ENCODE results near the gene MESP1. TPM values are rescaled to one million over a fixed set of nuclear protein-coding genes. Genes with fewer than 3 reads are reported as not detected.

MESP1 gene
- total and polyA plus RNA-seq, 2 of the 13 experiments (the other 11 are each of a cell fraction or from before 2014, with no cell fraction given) = not detected

GRCh38 chr15:89761009-89761831 lies 10.2 kb upstream of the MESP1 start:
- peak overlapping the region; percentile 69 for H3K4me2 ChIP-seq (ENCODE audit: low read depth, low read length)
- intact Hi-C loops (cut with micrococcal nuclease; ENCODE audit: unreplicated experiment) = loop anchor here (5.0 kb wide), 1 partner anchor 51 kb away; the partner anchor contains the start of gene ANPEP
- TF ChIP-seq ZNF841 (CRISPR knock-in tag; IDR thresholded peaks at IDR 0.05; ENCODE audit: borderline replicate concordance) = no peak
- no peak for TF ChIP-seq CEBPG (CRISPR knock-in tag; IDR thresholded peaks at IDR 0.05)
- TF ChIP-seq, protein P1, sequence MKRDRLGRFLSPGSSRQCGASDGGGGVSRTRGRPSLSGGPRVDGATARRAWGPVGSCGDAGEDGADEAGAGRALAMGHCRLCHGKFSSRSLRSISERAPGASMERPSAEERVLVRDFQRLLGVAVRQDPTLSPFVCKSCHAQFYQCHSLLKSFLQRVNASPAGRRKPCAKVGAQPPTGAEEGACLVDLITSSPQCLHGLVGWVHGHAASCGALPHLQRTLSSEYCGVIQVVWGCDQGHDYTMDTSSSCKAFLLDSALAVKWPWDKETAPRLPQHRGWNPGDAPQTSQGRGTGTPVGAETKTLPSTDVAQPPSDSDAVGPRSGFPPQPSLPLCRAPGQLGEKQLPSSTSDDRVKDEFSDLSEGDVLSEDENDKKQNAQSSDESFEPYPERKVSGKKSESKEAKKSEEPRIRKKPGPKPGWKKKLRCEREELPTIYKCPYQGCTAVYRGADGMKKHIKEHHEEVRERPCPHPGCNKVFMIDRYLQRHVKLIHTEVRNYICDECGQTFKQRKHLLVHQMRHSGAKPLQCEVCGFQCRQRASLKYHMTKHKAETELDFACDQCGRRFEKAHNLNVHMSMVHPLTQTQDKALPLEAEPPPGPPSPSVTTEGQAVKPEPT (CRISPR knock-in tag; IDR thresholded peaks at IDR 0.05; ENCODE audit: low read depth) = peak; percentile 64; the same call in 1 of the 2 replicates
- TF ChIP-seq RAD51 (IDR thresholded peaks at IDR 0.05; ENCODE audit: borderline replicate concordance) = no peak
- TF ChIP-seq, protein P2, sequence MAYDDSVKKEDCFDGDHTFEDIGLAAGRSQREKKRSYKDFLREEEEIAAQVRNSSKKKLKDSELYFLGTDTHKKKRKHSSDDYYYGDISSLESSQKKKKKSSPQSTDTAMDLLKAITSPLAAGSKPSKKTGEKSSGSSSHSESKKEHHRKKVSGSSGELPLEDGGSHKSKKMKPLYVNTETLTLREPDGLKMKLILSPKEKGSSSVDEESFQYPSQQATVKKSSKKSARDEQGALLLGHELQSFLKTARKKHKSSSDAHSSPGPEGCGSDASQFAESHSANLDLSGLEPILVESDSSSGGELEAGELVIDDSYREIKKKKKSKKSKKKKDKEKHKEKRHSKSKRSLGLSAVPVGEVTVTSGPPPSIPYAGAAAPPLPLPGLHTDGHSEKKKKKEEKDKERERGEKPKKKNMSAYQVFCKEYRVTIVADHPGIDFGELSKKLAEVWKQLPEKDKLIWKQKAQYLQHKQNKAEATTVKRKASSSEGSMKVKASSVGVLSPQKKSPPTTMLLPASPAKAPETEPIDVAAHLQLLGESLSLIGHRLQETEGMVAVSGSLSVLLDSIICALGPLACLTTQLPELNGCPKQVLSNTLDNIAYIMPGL (CRISPR knock-in tag; IDR thresholded peaks at IDR 0.05; ENCODE audit: borderline replicate concordance in 1 of 2, low read depth in 1 of 2) = peak in 1 of 2 experiments; percentile 34; a peak in 2 of 4 replicates
- TF ChIP-seq ZC3H4 (CRISPR knock-in tag; IDR thresholded peaks at IDR 0.05; ENCODE audit: borderline replicate concordance) = no peak
- peak; percentile 12 for TF ChIP-seq ZNF407 (CRISPR knock-in tag; IDR thresholded peaks at IDR 0.05; ENCODE audit: not compliant biosample characterization)

More at GRCh38 chr15:89761009-89761831, 10.2 kb upstream of the MESP1 start:
- no peak for DNase-seq (ENCODE audit: low spot score)
- 30% methylated on average over 14 of the region's 18 CpGs for WGBS (ENCODE audit: low lambda C conversion rate)
- H3K27ac ChIP-seq (ENCODE audit: extremely low read length, insufficient read depth, low read length) = no peak overlapping the region
- in situ Hi-C loops (cut with HindIII; ENCODE audit: extremely low pct_ligation_motif_present, low pct_unique_long_range_greater_than_20kb) = no loop called here
- no peaks in the 10 kb centered on the region for H3K79me2 ChIP-seq (ENCODE audit: insufficient read depth, low read length)
- no peaks in the 10 kb centered on the region for H3K36me3 ChIP-seq (replicated peaks in 1 of 2; ENCODE audit: control insufficient read depth in 1 of 2, insufficient read depth in 2 of 2, low read length in 2 of 2)
- no peak for FAIRE-seq
- ATAC-seq = peak; percentile 70
- H3K4me3 ChIP-seq (replicated peaks in 1 of 3; ENCODE audit: insufficient read depth in 1 of 3, low read depth in 2 of 3, low read length in 3 of 3) = peak overlapping the region in 1 of 3 experiments; percentile 53; a peak in 1 of 6 replicates
- ChIA-PET POLR2A (interaction anchor here (0.6 to 1.9 kb wide), 5 partner anchors 11 to 115 kb away, joined by 3 to 8 read pairs (median 4); partner anchors contain the start of gene MESP1), CTCF (ENCODE audit: low intra/inter-chr PET ratio, low total read pairs) (interaction anchor here (0.7 to 1.7 kb wide), 4 partner anchors 10 to 127 kb away, joined by 3 to 44 read pairs (median 4); no protein-coding TSS in a partner anchor)
- H3K4me1 ChIP-seq (ENCODE audit: insufficient read depth, low read length) = peaks cover 47% of the 10 kb centered on the region
- BruUV-seq (replicated peaks) = no TSS peak
- peaks cover 5 to 18% of the 10 kb centered on the region in 2 experiments for H3K27me3 ChIP-seq (ENCODE audit: control insufficient read depth in 1 of 2, insufficient read depth in 2 of 2, low read length in 2 of 2)
- no peaks in the 10 kb centered on the region for H3K9me3 ChIP-seq (ENCODE audit: low read length)
- no peaks in the 10 kb centered on the region for H4K20me1 ChIP-seq (ENCODE audit: insufficient read depth, low read length)
- no peak overlapping the region for H2AFZ ChIP-seq (ENCODE audit: low read length)
- H3K9ac ChIP-seq (ENCODE audit: insufficient read depth, low read depth, low read length) = no peak overlapping the region

All from HepG2 (cell line).